ENCODE results near the gene IPO11.

DNA sequence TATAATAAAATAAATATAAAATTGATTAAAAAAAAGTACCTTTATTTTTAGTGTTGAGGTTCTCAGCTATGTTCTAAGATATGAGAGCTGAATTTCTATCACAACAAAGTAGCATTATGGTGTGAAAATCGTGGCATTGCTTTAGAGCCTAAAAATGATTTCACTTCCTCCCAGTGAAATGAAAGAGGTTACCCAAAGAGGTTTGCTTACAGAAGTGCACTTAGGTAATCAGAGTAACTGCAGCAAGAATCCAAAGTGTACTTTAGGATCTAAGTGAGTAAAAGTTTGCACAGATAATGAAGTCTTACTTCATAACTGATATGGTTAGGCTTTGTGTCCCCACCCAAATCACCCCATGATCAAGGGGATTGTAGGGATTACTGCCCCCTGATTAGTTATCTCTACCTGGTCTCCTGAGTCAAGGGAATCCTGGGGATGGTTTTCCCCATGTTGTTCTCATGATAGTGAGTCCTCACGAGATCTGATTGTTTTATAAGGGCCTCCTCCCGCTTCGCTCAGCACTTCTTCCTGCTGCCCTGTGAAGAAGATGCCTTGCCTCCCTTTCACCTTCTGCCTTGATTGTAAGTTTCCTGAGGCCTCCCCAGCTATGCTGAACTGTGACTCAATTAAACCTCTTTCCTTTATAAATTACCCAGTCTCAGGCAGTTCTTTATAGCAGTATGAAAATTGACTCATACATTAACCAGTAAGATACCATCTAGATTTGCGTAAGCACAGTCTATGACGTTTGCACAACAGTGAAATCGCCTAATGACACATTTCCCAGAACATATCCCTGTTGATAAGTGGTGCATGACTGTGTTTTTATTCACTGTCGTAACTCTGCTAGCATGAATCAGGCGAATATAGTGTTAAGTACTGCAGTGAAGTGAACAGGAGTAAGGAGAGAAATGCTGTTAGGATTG, 125.7 kb downstream of the IPO11 start:
- TF ChIP-seq, protein P1, sequence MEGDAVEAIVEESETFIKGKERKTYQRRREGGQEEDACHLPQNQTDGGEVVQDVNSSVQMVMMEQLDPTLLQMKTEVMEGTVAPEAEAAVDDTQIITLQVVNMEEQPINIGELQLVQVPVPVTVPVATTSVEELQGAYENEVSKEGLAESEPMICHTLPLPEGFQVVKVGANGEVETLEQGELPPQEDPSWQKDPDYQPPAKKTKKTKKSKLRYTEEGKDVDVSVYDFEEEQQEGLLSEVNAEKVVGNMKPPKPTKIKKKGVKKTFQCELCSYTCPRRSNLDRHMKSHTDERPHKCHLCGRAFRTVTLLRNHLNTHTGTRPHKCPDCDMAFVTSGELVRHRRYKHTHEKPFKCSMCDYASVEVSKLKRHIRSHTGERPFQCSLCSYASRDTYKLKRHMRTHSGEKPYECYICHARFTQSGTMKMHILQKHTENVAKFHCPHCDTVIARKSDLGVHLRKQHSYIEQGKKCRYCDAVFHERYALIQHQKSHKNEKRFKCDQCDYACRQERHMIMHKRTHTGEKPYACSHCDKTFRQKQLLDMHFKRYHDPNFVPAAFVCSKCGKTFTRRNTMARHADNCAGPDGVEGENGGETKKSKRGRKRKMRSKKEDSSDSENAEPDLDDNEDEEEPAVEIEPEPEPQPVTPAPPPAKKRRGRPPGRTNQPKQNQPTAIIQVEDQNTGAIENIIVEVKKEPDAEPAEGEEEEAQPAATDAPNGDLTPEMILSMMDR (IDR thresholded peaks at IDR 0.05), result no peak
- TF ChIP-seq POLR2A (IDR thresholded peaks at IDR 0.05), result no peak
